Neuronal stem cell (in vitro differentiated cells): ENCODE results near the gene NRG3.
A peak's percentile ranks its signal among the peaks of the same experiment; 100 is the strongest.

Source experiments
- DNase-seq: peaks from one replicate; pipeline ENCODE4 v3.0.0-alpha.2; 2013; ENCODE audit warnings: low spot score
- H2AFZ ChIP-seq: one replicate; pipeline ENCODE4 v1.6.1; 2013; ENCODE audit warnings: mild to moderate bottlenecking, low read length, inconsistent platforms
- H2AK5ac ChIP-seq: 2 replicates; pipeline ENCODE4 v1.6.1; 2013; ENCODE audit warnings: low read depth, mild to moderate bottlenecking, inconsistent platforms, low read length, moderate library complexity, mixed read lengths
- H2BK120ac ChIP-seq: 2 replicates; pipeline ENCODE4 v1.6.1; 2013; ENCODE audit warnings: low read depth, mild to moderate bottlenecking, inconsistent platforms, low read length, moderate library complexity, mixed read lengths
- H2BK12ac ChIP-seq: one replicate; pipeline ENCODE4 v1.6.1; 2013; ENCODE audit warnings: low read length, inconsistent platforms
- H2BK15ac ChIP-seq: 2 replicates; pipeline ENCODE4 v1.6.1; 2013; ENCODE audit warnings: mild to moderate bottlenecking, low read length, inconsistent platforms, mixed read lengths
- H2BK5ac ChIP-seq: one replicate; pipeline ENCODE4 v1.6.1; 2013; ENCODE audit warnings: inconsistent platforms, mild to moderate bottlenecking, low read length, moderate library complexity
- H3K14ac ChIP-seq: one replicate; pipeline ENCODE4 v1.6.1; 2013; ENCODE audit warnings: low read length, inconsistent platforms
- H3K18ac ChIP-seq: 2 replicates; pipeline ENCODE4 v1.6.1; 2013; ENCODE audit warnings: low read length, inconsistent platforms
- H3K23ac ChIP-seq: 2 replicates; pipeline ENCODE4 v1.6.1; 2013; ENCODE audit warnings: low read depth, mild to moderate bottlenecking, mixed read lengths, low read length, inconsistent platforms; ENCODE audit not compliant: poor library complexity
- H3K27ac ChIP-seq: replicated peaks from 3 replicates; pipeline ENCODE4 v1.5.1; 2013; ENCODE audit warnings: low read length, inconsistent platforms
- H3K27me3 ChIP-seq, 3 experiments: 2 replicates each; pipeline ENCODE4 v1.6.1; 2013; ENCODE audit warnings: low read length in 3 of 3, mild to moderate bottlenecking in 2 of 3, inconsistent platforms in 1 of 3, low read depth in 1 of 3, mixed read lengths in 1 of 3, moderate library complexity in 1 of 3; ENCODE audit not compliant: control insufficient read depth in 3 of 3, insufficient read depth in 3 of 3
- H3K36me3 ChIP-seq, 2 donors: replicated peaks in 1 of 2; 2 replicates each; pipeline ENCODE4 v1.6.1; 2013; ENCODE audit warnings: low read length in 2 of 2; ENCODE audit not compliant: control insufficient read depth in 2 of 2, insufficient read depth in 2 of 2
- H3K4ac ChIP-seq: 2 replicates; pipeline ENCODE4 v1.6.1; 2013; ENCODE audit warnings: inconsistent platforms, mild to moderate bottlenecking, low read length, moderate library complexity
- H3K4me1 ChIP-seq, 2 donors: 1 replicate in 1 of 2; 2 replicates in 1 of 2; pipeline ENCODE4 v1.6.1; 2013; ENCODE audit warnings: low read length in 2 of 2, low read depth in 1 of 2; ENCODE audit not compliant: control insufficient read depth in 2 of 2, insufficient read depth in 1 of 2
- H3K4me2 ChIP-seq: one replicate; pipeline ENCODE4 v1.6.1; 2013; ENCODE audit warnings: mild to moderate bottlenecking, low read length, inconsistent platforms; ENCODE audit not compliant: insufficient read depth, poor library complexity, severe bottlenecking
- H3K4me3 ChIP-seq, 2 donors: 2 replicates each; pipeline ENCODE4 v1.5.1; 2013; ENCODE audit warnings: low read length in 2 of 2, mild to moderate bottlenecking in 2 of 2, inconsistent platforms in 1 of 2, moderate library complexity in 1 of 2
- H3K79me1 ChIP-seq: one replicate; pipeline ENCODE4 v1.6.1; 2013; ENCODE audit warnings: low read depth, mild to moderate bottlenecking, inconsistent platforms, low read length, moderate library complexity
- H3K9ac ChIP-seq: one replicate; pipeline ENCODE4 v1.6.1; 2013; ENCODE audit warnings: mild to moderate bottlenecking, low read depth, low read length, inconsistent platforms; ENCODE audit not compliant: poor library complexity
- H3K9me3 ChIP-seq, 2 donors: replicated peaks in 1 of 2; 2 replicates each; pipeline versions ENCODE3 to v1.6.1; 2013; ENCODE audit warnings: low read length in 2 of 2, mild to moderate bottlenecking in 2 of 2, inconsistent platforms in 1 of 2, low read depth in 1 of 2, mixed read lengths in 1 of 2, moderate library complexity in 1 of 2; ENCODE audit not compliant: control insufficient read depth in 2 of 2, insufficient read depth in 1 of 2
- H4K8ac ChIP-seq: one replicate; pipeline ENCODE4 v1.6.1; 2013; ENCODE audit warnings: low read depth, mild to moderate bottlenecking, inconsistent platforms, low read length, moderate library complexity
- H4K91ac ChIP-seq: one replicate; pipeline ENCODE4 v1.6.1; 2013; ENCODE audit warnings: low read length, low read depth, mild to moderate bottlenecking, inconsistent platforms; ENCODE audit not compliant: poor library complexity
- WGBS, 2 donors: extraction: QIAGEN DNeasy Blood & Tissue Kit; methylation state at CpG; one replicate each; pipeline ENCODE4 v1.1.7; 2013; ENCODE audit warnings: missing lambda C conversion rate in 2 of 2, mixed read lengths in 1 of 2; ENCODE audit not compliant: insufficient read length in 2 of 2, insufficient replicate concordance in 1 of 2; ENCODE audit errors: extremely low coverage in 2 of 2; 5-methylcytosine and 5-hydroxymethylcytosine counted together

Gene NRG3

GRCh38 chr10:82889728-82890127, 1014.7 kb downstream of the NRG3 start:
- Histone ChIP-seq H3K4ac (no peak overlapping the region), H3K36me3 (no peaks in the 10 kb centered on the region), H4K91ac (no peak overlapping the region), H2BK15ac (no peak overlapping the region), H3K9ac (no peak overlapping the region), H3K18ac (no peak overlapping the region), H3K14ac (no peak overlapping the region), H2BK120ac (no peak overlapping the region), H3K4me1 (peaks cover 2 to 6% of the 10 kb centered on the region in 2 donors), H3K27ac (no peak overlapping the region), H3K27me3 (no peaks in the 10 kb centered on the region), H3K79me1 (no peaks in the 10 kb centered on the region), H3K4me2 (no peak overlapping the region), H4K8ac (no peak overlapping the region), H2BK12ac (no peak overlapping the region), H2BK5ac (no peak overlapping the region), H2AFZ (peak overlapping the region; percentile 83), H3K23ac (no peak overlapping the region), H3K4me3 (no peak overlapping the region), H3K9me3 (no peaks in the 10 kb centered on the region), H2AK5ac (no peak overlapping the region)
- DNase-seq: no peak
- WGBS, 2 donors: no CpG with 5 or more reads among the region's 2 CpGs

DNA sequence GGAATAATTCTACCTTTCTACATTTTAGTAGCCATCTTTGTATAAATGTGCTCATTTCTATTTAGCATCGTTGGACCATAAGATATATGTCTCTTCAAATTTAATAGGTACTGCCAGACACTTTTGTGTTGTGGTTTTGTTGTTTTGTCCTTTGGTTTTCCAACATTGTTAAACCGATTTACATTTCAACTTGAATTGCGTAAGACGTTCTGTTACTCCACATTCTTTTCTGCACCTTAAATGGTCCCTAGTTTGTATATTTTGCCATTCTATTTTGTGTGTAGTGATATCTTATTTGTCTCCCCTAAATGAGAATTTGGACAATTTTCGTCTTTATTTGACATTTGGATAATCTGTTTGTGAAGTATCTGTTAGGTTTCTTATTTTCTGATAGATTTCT, 1015.6 kb downstream of the NRG3 start:
- Histone ChIP-seq H3K27ac (no peak overlapping the region), H3K79me1 (no peaks in the 10 kb centered on the region), H4K91ac (no peak overlapping the region), H2BK120ac (no peak overlapping the region), H2BK12ac (no peak overlapping the region), H2BK15ac (no peak overlapping the region), H3K36me3 (no peaks in the 10 kb centered on the region), H3K4me1 (peaks cover 2 to 6% of the 10 kb centered on the region in 2 donors), H2AK5ac (no peak overlapping the region), H4K8ac (no peak overlapping the region), H3K23ac (no peak overlapping the region), H2BK5ac (no peak overlapping the region), H3K18ac (no peak overlapping the region), H3K4ac (no peak overlapping the region), H3K4me2 (no peak overlapping the region), H3K4me3 (no peak overlapping the region), H3K14ac (no peak overlapping the region), H3K27me3 (no peaks in the 10 kb centered on the region), H3K9ac (no peak overlapping the region), H3K9me3 (no peaks in the 10 kb centered on the region), H2AFZ (no peak overlapping the region)
- no CpG with 5 or more reads among the region's 5 CpGs for WGBS, 2 donors
- DNase-seq: no peak

GRCh38 chr10:82908096-82908495, 1033.1 kb downstream of the NRG3 start:
- Histone ChIP-seq H3K14ac (no peak overlapping the region), H4K91ac (no peak overlapping the region), H3K36me3 (no peaks in the 10 kb centered on the region), H2BK5ac (no peak overlapping the region), H3K9ac (no peak overlapping the region), H3K9me3 (no peaks in the 10 kb centered on the region), H3K79me1 (no peaks in the 10 kb centered on the region), H4K8ac (no peak overlapping the region), H3K4me1 (peaks cover 0 to 2% of the 10 kb centered on the region in 2 donors), H2AK5ac (no peak overlapping the region), H3K4me3 (no peak overlapping the region), H3K4me2 (no peak overlapping the region), H3K4ac (no peak overlapping the region), H2BK15ac (no peak overlapping the region), H3K18ac (no peak overlapping the region), H3K27me3 (no peaks in the 10 kb centered on the region), H2BK120ac (no peak overlapping the region), H2AFZ (no peak overlapping the region), H3K27ac (no peak overlapping the region), H2BK12ac (no peak overlapping the region), H3K23ac (no peak overlapping the region)
- no peak for DNase-seq
- WGBS, 2 donors: no CpG with 5 or more reads among the region's 1 CpG

- H2BK120ac ChIP-seq: no peak overlapping the region
- no peak for DNase-seq
- H2BK5ac ChIP-seq: no peak overlapping the region
- H2AK5ac ChIP-seq: no peak overlapping the region
- no peak overlapping the region for H3K27ac ChIP-seq
- H3K4me2 ChIP-seq: no peak overlapping the region
- H3K18ac ChIP-seq: peak overlapping the region; percentile 64
- no peak overlapping the region for H3K14ac ChIP-seq
- H3K4me1 ChIP-seq: peaks cover 0 to 2% of the 10 kb centered on the region in 2 donors
- H3K9me3 ChIP-seq: no peaks in the 10 kb centered on the region
- H3K23ac ChIP-seq: no peak overlapping the region
- H3K27me3 ChIP-seq: no peaks in the 10 kb centered on the region
- no peak overlapping the region for H3K9ac ChIP-seq
- H3K4ac ChIP-seq: no peak overlapping the region
- no peaks in the 10 kb centered on the region for H3K36me3 ChIP-seq
- WGBS, 2 donors: no CpG with 5 or more reads among the region's 6 CpGs
- no peak overlapping the region for H3K4me3 ChIP-seq
- H2AFZ ChIP-seq: no peak overlapping the region
- H4K91ac ChIP-seq: no peak overlapping the region
- no peak overlapping the region for H4K8ac ChIP-seq
- no peak overlapping the region for H2BK12ac ChIP-seq
- no peak overlapping the region for H2BK15ac ChIP-seq
- H3K79me1 ChIP-seq: no peaks in the 10 kb centered on the region
Observed at GRCh38 chr10:82908751-82909150, 1033.8 kb downstream of the NRG3 start.
